Thoracic aorta (tissue), 2 donors: ENCODE results near the gene PARD3. TPM values are rescaled to one million over a fixed set of nuclear protein-coding genes. Genes with fewer than 3 reads are reported as not detected.
"Not testable (repeated sequence)": the region's sequence is repeated elsewhere in the genome, so short reads cannot be mapped to it uniquely, and the experiment has no call there.

Source experiments
- ATAC-seq: fragments of 150-250 bp; one replicate; pipeline ENCODE4 v1.8.0; 2017; ENCODE audit warnings: low read depth; ENCODE audit not compliant: insufficient number of reproducible peaks, low FRiP score
- DNase-seq: peaks from one replicate; pipeline ENCODE4 v3.0.0-alpha.2; 2020; ENCODE audit warnings: low spot score
- H3K27ac ChIP-seq, 2 donors: fragments of 200-600 bp; sonication (generic); 1 replicate in 1 of 2; 2 replicates in 1 of 2; pipeline ENCODE4 v1.5.1; 2016; ENCODE audit warnings: mild to moderate bottlenecking in 2 of 2, moderate library complexity in 2 of 2
- H3K27me3 ChIP-seq: fragments of 200-600 bp; sonication (generic); replicated peaks from 2 replicates; pipeline ENCODE4 v1.6.0; 2016; ENCODE audit warnings: mild to moderate bottlenecking; ENCODE audit not compliant: insufficient read depth
- H3K36me3 ChIP-seq: fragments of 200-600 bp; sonication (generic); one replicate; pipeline ENCODE4 v1.5.1; 2016
- H3K4me1 ChIP-seq, 2 donors: fragments of 200-600 bp; sonication (generic); 1 replicate in 1 of 2; 2 replicates in 1 of 2; pipeline versions ENCODE4 v1.5.1 to v1.6.0; 2016; ENCODE audit warnings: low read depth in 2 of 2, mild to moderate bottlenecking in 1 of 2; ENCODE audit not compliant: control insufficient read depth in 1 of 2
- H3K4me3 ChIP-seq: fragments of 200-600 bp; sonication (generic); 2 replicates; pipeline ENCODE4 v1.5.1; 2016; ENCODE audit warnings: mild to moderate bottlenecking
- H3K9me3 ChIP-seq: fragments of 200-600 bp; sonication (generic); 2 replicates; pipeline ENCODE4 v1.5.1; 2016
- total RNA-seq, 2 donors: library from RNA; depleted of rRNA; stranded (reverse); fragments of >200 nt; gene quantifications; one replicate each; pipeline versions ENCODE4 v1.1.0 to v1.2.3, GENCODE V29; 2016
- TF ChIP-seq, protein P1 (sequence below): fragments of 200-600 bp; sonication (generic); IDR thresholded peaks from one replicate; pipeline ENCODE4 v1.5.1; 2019; ENCODE audit warnings: antibody characterized with exemption

Gene PARD3
- total RNA-seq, 2 donors from 2014 or later = 16.7 to 34.5 TPM

DNA sequence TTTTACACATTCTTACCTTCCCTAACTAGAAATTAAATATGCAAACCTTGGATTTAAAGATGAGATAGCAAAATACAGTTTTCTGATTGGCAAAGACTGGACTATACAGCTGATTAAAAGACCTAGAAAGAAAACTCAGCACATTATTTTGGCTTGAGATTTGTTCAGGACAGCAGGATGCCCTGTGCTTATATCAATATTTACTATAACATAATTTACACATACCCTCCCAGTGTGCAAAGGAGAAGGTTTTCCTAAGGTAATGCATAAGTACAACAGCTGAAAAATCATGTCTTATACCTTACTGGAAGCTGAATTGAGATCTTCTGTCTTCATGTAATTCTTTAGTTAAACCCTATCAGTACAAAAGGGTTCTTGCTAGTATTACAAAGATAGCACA lies 458.6 kb downstream of the PARD3 start:
- TF ChIP-seq, protein P1, sequence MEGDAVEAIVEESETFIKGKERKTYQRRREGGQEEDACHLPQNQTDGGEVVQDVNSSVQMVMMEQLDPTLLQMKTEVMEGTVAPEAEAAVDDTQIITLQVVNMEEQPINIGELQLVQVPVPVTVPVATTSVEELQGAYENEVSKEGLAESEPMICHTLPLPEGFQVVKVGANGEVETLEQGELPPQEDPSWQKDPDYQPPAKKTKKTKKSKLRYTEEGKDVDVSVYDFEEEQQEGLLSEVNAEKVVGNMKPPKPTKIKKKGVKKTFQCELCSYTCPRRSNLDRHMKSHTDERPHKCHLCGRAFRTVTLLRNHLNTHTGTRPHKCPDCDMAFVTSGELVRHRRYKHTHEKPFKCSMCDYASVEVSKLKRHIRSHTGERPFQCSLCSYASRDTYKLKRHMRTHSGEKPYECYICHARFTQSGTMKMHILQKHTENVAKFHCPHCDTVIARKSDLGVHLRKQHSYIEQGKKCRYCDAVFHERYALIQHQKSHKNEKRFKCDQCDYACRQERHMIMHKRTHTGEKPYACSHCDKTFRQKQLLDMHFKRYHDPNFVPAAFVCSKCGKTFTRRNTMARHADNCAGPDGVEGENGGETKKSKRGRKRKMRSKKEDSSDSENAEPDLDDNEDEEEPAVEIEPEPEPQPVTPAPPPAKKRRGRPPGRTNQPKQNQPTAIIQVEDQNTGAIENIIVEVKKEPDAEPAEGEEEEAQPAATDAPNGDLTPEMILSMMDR = no peak
- no peak for DNase-seq
- H3K4me1 ChIP-seq = no peaks in the 10 kb centered on the region
- no peak overlapping the region for H3K4me3 ChIP-seq
- H3K27me3 ChIP-seq = no peaks in the 10 kb centered on the region
- H3K9me3 ChIP-seq = no peaks in the 10 kb centered on the region
- peaks cover 6% of the 10 kb centered on the region for H3K36me3 ChIP-seq
- no peak overlapping the region for H3K27ac ChIP-seq
- no peak for ATAC-seq

DNA sequence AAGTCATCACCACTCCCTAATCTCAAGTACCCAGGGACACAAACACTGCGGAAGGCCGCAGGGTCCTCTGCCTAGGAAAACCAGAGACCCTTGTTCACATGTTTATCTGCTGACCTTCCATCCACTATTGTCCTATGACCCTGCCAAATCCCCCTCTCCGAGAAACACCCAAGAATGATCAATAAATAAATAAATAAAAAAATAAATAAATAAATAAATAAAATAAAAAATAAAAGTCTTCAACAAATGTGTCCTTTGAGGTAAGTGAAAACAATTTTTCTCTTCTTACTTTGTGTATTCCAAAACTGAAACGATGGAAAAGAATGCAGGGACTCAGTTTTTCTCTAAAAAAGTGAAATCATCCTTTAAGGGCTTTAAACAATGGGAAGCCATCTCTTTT lies 461.6 kb downstream of the PARD3 start:
- H3K4me3 ChIP-seq, H3K36me3 ChIP-seq, H3K27ac ChIP-seq, DNase-seq, H3K9me3 ChIP-seq, ATAC-seq, H3K4me1 ChIP-seq, H3K27me3 ChIP-seq: not testable (repeated sequence)

DNA sequence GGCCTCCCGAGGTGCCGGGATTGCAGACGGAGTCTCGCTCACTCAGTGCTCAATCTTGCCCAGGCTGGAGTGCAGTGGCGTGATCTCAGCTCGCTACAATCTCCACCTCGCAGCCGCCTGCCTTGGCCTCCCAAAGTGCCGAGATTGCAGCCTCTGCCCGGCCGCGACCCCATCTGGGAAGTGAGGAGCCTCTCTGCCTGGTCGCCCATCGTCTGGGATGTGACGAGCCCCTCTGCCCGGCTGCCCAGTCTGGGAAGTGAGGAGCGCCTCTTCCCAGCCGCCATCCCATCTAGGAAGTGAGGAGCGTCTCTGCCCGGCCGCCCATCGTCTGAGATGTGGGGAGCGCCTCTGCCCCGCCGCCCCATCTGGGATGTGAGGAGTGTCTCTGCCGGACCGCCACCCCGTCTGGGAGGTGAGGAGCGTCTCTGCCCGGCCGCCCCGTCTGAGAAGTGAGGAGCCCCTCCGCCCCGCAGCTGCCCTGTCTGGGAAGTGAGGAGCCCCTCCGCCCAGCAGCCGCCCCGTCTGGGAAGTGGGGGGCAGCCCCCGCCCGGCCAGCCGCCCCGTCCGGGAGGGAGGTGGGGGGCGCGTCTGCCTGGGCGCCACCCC lies 462.4 kb downstream of the PARD3 start:
- not testable (repeated sequence) for H3K27me3 ChIP-seq, H3K36me3 ChIP-seq, H3K4me1 ChIP-seq, DNase-seq, H3K27ac ChIP-seq, ATAC-seq, H3K4me3 ChIP-seq, H3K9me3 ChIP-seq

DNA sequence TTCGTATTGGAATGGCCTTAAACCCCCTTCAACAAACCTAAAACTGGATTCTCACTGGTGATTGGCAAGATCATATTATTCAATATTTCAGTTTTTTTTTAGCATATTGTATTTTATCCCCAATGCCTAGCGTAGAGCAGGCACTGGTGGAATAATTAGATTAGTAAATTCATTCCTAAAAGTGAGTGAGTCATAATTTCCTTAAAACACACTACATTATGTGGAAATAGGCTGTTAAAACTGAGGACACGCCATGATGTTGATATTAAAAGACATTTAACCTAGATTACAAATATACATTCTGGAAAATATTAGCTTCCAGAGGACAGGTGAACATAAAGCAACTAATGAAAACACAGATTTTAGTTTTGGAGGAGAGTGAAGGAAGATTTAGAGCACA lies 463.9 kb downstream of the PARD3 start:
- Histone ChIP-seq H3K36me3 (peaks cover 6% of the 10 kb centered on the region), H3K27me3 (no peaks in the 10 kb centered on the region), H3K9me3 (no peaks in the 10 kb centered on the region), H3K4me1 (no peaks in the 10 kb centered on the region), H3K27ac (no peak overlapping the region), H3K4me3 (no peak overlapping the region)
- no peak for DNase-seq
- ATAC-seq = no peak
- TF ChIP-seq, protein P1 = no peak

DNA sequence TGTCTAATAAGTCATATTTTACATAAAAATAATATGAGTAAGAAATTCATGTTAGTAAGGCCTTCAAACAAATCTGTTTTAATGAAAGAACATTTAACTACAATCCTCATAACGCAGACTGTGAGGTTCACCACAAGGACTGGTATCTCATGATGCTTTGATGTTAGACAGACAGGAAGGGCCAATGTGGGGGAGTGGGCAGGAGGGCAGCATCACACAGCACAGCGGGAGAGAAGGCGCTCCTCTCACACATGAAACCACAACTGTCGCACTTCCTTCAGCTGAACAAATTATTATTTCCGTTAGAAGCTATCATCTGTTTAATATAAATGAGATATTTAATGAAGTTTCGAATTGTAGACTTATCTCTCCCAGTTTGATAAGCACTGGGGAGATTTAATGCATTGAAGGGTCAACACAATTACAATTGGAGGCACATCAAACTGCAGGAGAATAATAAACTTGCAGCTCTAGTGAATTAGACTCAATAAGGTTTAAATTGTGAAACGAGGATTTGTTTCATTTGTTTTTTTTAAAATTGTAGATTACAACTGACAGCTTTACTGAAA lies 466.1 kb downstream of the PARD3 start:
- no peak for ATAC-seq
- TF ChIP-seq, protein P1 = no peak
- Histone ChIP-seq H3K27me3 (no peaks in the 10 kb centered on the region), H3K9me3 (no peaks in the 10 kb centered on the region), H3K36me3 (no peaks in the 10 kb centered on the region), H3K27ac (no peak overlapping the region), H3K4me1 (peaks cover 3 to 12% of the 10 kb centered on the region in 2 donors), H3K4me3 (no peak overlapping the region)
- no peak for DNase-seq

DNA sequence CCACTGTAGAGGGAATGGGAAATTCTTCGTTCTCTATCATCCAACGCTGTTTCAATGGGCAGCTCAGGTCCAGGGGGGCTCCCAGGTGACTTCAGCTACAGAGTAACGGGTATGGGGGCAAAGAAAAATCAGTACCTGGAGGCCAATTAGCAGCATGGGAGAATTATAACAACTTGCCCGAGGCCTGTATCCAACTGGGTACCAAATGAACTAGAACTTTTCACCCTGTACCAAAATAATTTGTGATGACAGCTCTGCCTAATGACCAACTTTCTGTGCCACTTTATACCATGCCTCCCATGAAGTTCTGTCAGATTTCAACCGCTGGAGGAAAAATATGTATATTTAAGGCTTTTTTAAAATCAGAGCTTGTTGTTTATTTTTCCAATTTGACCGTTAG lies 467.1 kb downstream of the PARD3 start:
- H3K9me3 ChIP-seq = no peaks in the 10 kb centered on the region
- TF ChIP-seq, protein P1 = no peak
- no peaks in the 10 kb centered on the region for H3K27me3 ChIP-seq
- DNase-seq (no peak), ATAC-seq (no peak)
- no peak overlapping the region for H3K27ac ChIP-seq
- no peaks in the 10 kb centered on the region for H3K36me3 ChIP-seq
- no peak overlapping the region for H3K4me3 ChIP-seq
- H3K4me1 ChIP-seq = peaks cover 8 to 16% of the 10 kb centered on the region in 2 donors
